ENCODE data around the gene HJV.

Gene HJV

GRCh38 chr1:145978854-145979745 is 42.4 kb downstream of the HJV start (continued):
- TF ChIP-seq PRDM10 (tag by site-specific recombination; IDR thresholded peaks at IDR 0.05) (peak; percentile 95), ZNF398 (tag by site-specific recombination; IDR thresholded peaks at IDR 0.05) (peak; percentile 92), ZNF544 (tag by site-specific recombination; IDR thresholded peaks at IDR 0.05) (no peak), SP7 (tag by site-specific recombination; IDR thresholded peaks at IDR 0.05) (peak; percentile 87), KLF10 (tag by site-specific recombination; IDR thresholded peaks at IDR 0.05) (peak; percentile 64), ZNF184 (tag by site-specific recombination; IDR thresholded peaks at IDR 0.05) (no peak), ZEB2 (tag by site-specific recombination; IDR thresholded peaks at IDR 0.05) (peak; percentile 90), ZNF677 (tag by site-specific recombination; IDR thresholded peaks at IDR 0.05) (no peak), ZFP69B (tag by site-specific recombination; IDR thresholded peaks at IDR 0.05) (no peak), ZNF488 (tag by site-specific recombination; IDR thresholded peaks at IDR 0.05) (no peak), ZNF114 (tag by site-specific recombination; IDR thresholded peaks at IDR 0.05) (no peak), ZNF324 (tag by site-specific recombination; IDR thresholded peaks at IDR 0.05) (0 out of 2 replicates have a peak, but pooled peaks have one; percentile 12), ZNF654 (tag by site-specific recombination; IDR thresholded peaks at IDR 0.05; ENCODE audit: low read depth) (0 out of 2 replicates have a peak, but pooled peaks have one; percentile 6), ZNF18 (tag by site-specific recombination; IDR thresholded peaks at IDR 0.05) (peak; percentile 62), ZNF600 (tag by site-specific recombination; IDR thresholded peaks at IDR 0.05) (peak; percentile 69), ZNF558 (tag by site-specific recombination; IDR thresholded peaks at IDR 0.05) (no peak; the same call in 1 of the 2 replicates), GLIS1 (tag by site-specific recombination; IDR thresholded peaks at IDR 0.05) (peak; percentile 16; the same call in 1 of the 2 replicates), GLIS2 (tag by site-specific recombination; IDR thresholded peaks at IDR 0.05) (peak; percentile 41; the same call in 1 of the 2 replicates), ZIC2 (tag by site-specific recombination; IDR thresholded peaks at IDR 0.05) (peak; percentile 75; the same call in 1 of the 2 replicates), KLF8 (tag by site-specific recombination; IDR thresholded peaks at IDR 0.05) (peak; percentile 76; the same call in 1 of the 2 replicates), ZNF664 (tag by site-specific recombination; IDR thresholded peaks at IDR 0.05) (no peak), ZNF148 (tag by site-specific recombination; IDR thresholded peaks at IDR 0.05; ENCODE audit: borderline replicate concordance) (no peak), SCRT2 (tag by site-specific recombination; IDR thresholded peaks at IDR 0.05) (peak; percentile 97), KLF16 (tag by site-specific recombination; IDR thresholded peaks at IDR 0.05) (peak; percentile 61; the same call in 1 of the 2 replicates), HOXD13 (CRISPR knock-in tag; IDR thresholded peaks at IDR 0.05; ENCODE audit: borderline replicate concordance) (no peak), ZNF133 (tag by site-specific recombination; IDR thresholded peaks at IDR 0.05) (no peak)
